ENCODE measurements around the gene IL9. TPM values are rescaled to one million over a fixed set of nuclear protein-coding genes. Genes with fewer than 3 reads are reported as not detected.

IL9 gene
- polyA plus RNA-seq, 1 donor (not counting 4 experiments of a cell fraction or from before 2014, with no cell fraction given) = not detected

- no peak overlapping the region for H3K9ac ChIP-seq (ENCODE audit: control insufficient read depth, extremely low read depth, insufficient read depth, low read length)
- H3K27ac ChIP-seq (ENCODE audit: control insufficient read depth, insufficient read depth, low read length) = no peak overlapping the region
- no peak for FAIRE-seq
- no peaks in the 10 kb centered on the region for H3K4me1 ChIP-seq (ENCODE audit: control insufficient read depth, extremely low read depth, insufficient read depth, low read length)
- no peaks in the 10 kb centered on the region for H3K79me2 ChIP-seq (ENCODE audit: control insufficient read depth, insufficient read depth, low read length)
- TF ChIP-seq EZH2 (IDR thresholded peaks at IDR 0.05; ENCODE audit: low read length) = no peak
- TF ChIP-seq, protein P1, sequence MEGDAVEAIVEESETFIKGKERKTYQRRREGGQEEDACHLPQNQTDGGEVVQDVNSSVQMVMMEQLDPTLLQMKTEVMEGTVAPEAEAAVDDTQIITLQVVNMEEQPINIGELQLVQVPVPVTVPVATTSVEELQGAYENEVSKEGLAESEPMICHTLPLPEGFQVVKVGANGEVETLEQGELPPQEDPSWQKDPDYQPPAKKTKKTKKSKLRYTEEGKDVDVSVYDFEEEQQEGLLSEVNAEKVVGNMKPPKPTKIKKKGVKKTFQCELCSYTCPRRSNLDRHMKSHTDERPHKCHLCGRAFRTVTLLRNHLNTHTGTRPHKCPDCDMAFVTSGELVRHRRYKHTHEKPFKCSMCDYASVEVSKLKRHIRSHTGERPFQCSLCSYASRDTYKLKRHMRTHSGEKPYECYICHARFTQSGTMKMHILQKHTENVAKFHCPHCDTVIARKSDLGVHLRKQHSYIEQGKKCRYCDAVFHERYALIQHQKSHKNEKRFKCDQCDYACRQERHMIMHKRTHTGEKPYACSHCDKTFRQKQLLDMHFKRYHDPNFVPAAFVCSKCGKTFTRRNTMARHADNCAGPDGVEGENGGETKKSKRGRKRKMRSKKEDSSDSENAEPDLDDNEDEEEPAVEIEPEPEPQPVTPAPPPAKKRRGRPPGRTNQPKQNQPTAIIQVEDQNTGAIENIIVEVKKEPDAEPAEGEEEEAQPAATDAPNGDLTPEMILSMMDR (optimal IDR thresholded peaks at IDR 0.05 in 1 of 3, IDR thresholded peaks at IDR 0.05 in 1 of 3, conservative IDR thresholded peaks at IDR 0.05 in 1 of 3; ENCODE audit: extremely low read depth in 1 of 3, insufficient read depth in 2 of 3, low read length in 3 of 3) = no peak
- dilution Hi-C loops (cut with MboI; ENCODE audit: extremely low pct_ligation_motif_present, low sequenced_read_pairs) = no loop called here
- H3K27me3 ChIP-seq (ENCODE audit: control insufficient read depth, extremely low read depth, insufficient read depth, low read length) = no peaks in the 10 kb centered on the region
- H3K9me3 ChIP-seq (ENCODE audit: control insufficient read depth, low read depth, low read length) = no peaks in the 10 kb centered on the region
- H3K36me3 ChIP-seq (ENCODE audit: control insufficient read depth in 2 of 2, extremely low read depth in 1 of 2, insufficient read depth in 2 of 2, low read length in 2 of 2) = no peaks in the 10 kb centered on the region
- H3K4me2 ChIP-seq (ENCODE audit: control insufficient read depth, extremely low read depth, insufficient read depth, low read depth, low read length) = no peak overlapping the region
- no peaks in the 10 kb centered on the region for H3K9me1 ChIP-seq (ENCODE audit: control insufficient read depth, extremely low read depth, insufficient read depth, low read length)
- DNase-seq (ENCODE audit: low read depth, low spot score) = no peak
- H4K20me1 ChIP-seq (ENCODE audit: control insufficient read depth, extremely low read depth, insufficient read depth, low read length) = no peaks in the 10 kb centered on the region
- H2AFZ ChIP-seq (ENCODE audit: control insufficient read depth, low read length) = no peak overlapping the region
- H3K4me3 ChIP-seq (ENCODE audit: control insufficient read depth in 2 of 3, extremely low read depth in 1 of 3, insufficient read depth in 2 of 3, low read depth in 1 of 3, low read length in 3 of 3) = no peak overlapping the region
Measured at GRCh38 chr5:135850671-135851070, 45.0 kb downstream of the IL9 start.

DNA sequence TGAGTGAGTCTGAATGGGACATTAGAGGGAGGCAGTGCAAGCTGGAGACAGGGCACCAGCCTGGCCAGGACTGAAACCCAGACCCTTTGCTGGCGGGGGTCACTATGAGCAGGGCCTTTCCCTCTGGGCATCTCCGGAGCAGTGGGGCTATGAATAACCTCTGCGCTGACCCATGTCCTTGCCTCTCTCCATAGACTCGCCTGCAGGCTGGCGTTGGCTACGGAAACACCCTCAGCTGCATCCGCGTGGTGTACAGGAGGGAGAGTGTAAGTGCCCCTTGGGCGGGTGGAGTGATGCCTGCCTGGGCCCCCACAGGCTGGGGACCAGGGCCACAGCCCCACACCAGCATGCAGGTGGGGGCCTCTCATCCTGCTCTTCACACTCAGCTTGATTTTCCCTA lies 45.4 kb downstream of the IL9 start:
- Histone ChIP-seq H3K9ac (ENCODE audit: control insufficient read depth, extremely low read depth, insufficient read depth, low read length) (no peak overlapping the region), H2AFZ (ENCODE audit: control insufficient read depth, low read length) (no peak overlapping the region), H3K27me3 (ENCODE audit: control insufficient read depth, extremely low read depth, insufficient read depth, low read length) (no peaks in the 10 kb centered on the region), H3K36me3 (ENCODE audit: control insufficient read depth in 2 of 2, extremely low read depth in 1 of 2, insufficient read depth in 2 of 2, low read length in 2 of 2) (no peaks in the 10 kb centered on the region), H3K9me1 (ENCODE audit: control insufficient read depth, extremely low read depth, insufficient read depth, low read length) (no peaks in the 10 kb centered on the region), H3K79me2 (ENCODE audit: control insufficient read depth, insufficient read depth, low read length) (no peaks in the 10 kb centered on the region), H4K20me1 (ENCODE audit: control insufficient read depth, extremely low read depth, insufficient read depth, low read length) (no peaks in the 10 kb centered on the region), H3K4me3 (ENCODE audit: control insufficient read depth in 2 of 3, extremely low read depth in 1 of 3, insufficient read depth in 2 of 3, low read depth in 1 of 3, low read length in 3 of 3) (no peak overlapping the region), H3K9me3 (ENCODE audit: control insufficient read depth, low read depth, low read length) (no peaks in the 10 kb centered on the region), H3K4me2 (ENCODE audit: control insufficient read depth, extremely low read depth, insufficient read depth, low read depth, low read length) (no peak overlapping the region), H3K4me1 (ENCODE audit: control insufficient read depth, extremely low read depth, insufficient read depth, low read length) (no peaks in the 10 kb centered on the region), H3K27ac (ENCODE audit: control insufficient read depth, insufficient read depth, low read length) (no peak overlapping the region)
- DNase-seq (ENCODE audit: low read depth, low spot score) = no peak
- dilution Hi-C loops (cut with MboI; ENCODE audit: extremely low pct_ligation_motif_present, low sequenced_read_pairs) = no loop called here
- no peak for FAIRE-seq
- TF ChIP-seq, protein P1 (optimal IDR thresholded peaks at IDR 0.05 in 1 of 3, IDR thresholded peaks at IDR 0.05 in 1 of 3, conservative IDR thresholded peaks at IDR 0.05 in 1 of 3; ENCODE audit: extremely low read depth in 1 of 3, insufficient read depth in 2 of 3, low read length in 3 of 3) = no peak
- TF ChIP-seq EZH2 (IDR thresholded peaks at IDR 0.05; ENCODE audit: low read length) = no peak
